Measurements from ENCODE around the gene BCL2L12.
A peak's percentile ranks its signal among the peaks of the same experiment; 100 is the strongest.

- TF ChIP-seq YY1 (IDR thresholded peaks at IDR 0.05; ENCODE audit: extremely low read depth, insufficient replicate concordance, low read depth, low read length): no peak
- peak; percentile 4 to 61 (median 44); a peak in 4 of 6 replicates for TF ChIP-seq CTCF (IDR thresholded peaks at IDR 0.05 in 2 of 3, conservative IDR thresholded peaks at IDR 0.05 in 1 of 3; ENCODE audit: borderline replicate concordance in 1 of 3, insufficient read depth in 1 of 3, low read depth in 2 of 3, low read length in 2 of 3)
- TF ChIP-seq ATF3 (IDR thresholded peaks at IDR 0.05): no peak
- TF ChIP-seq REST (IDR thresholded peaks at IDR 0.05; ENCODE audit: low read depth): no peak
- no peak for TF ChIP-seq MAX (IDR thresholded peaks at IDR 0.05)
- TF ChIP-seq EZH2 (IDR thresholded peaks at IDR 0.05): no peak
- no peak for TF ChIP-seq SP1 (IDR thresholded peaks at IDR 0.05; ENCODE audit: low read depth)
- TF ChIP-seq JUND (IDR thresholded peaks at IDR 0.05): no peak
- TF ChIP-seq FOSL1 (IDR thresholded peaks at IDR 0.05; ENCODE audit: low read depth): no peak
- TF ChIP-seq POLR2A (IDR thresholded peaks at IDR 0.05; ENCODE audit: borderline replicate concordance, extremely low read depth, insufficient read depth, insufficient read length): no peak
Observed at GRCh38 chr19:49684251-49684982, 18.7 kb downstream of the BCL2L12 start.
